Astrocyte of the cerebellum (primary cell): ENCODE measurements around the gene TAB2.

Experiments
- DNase-seq: peaks from one replicate; pipeline ENCODE4 v3.0.0-alpha.2; 2011; ENCODE audit warnings: low read depth
- H3K4me3 ChIP-seq: 2 replicates; pipeline ENCODE4 v1.5.1; 2011; ENCODE audit warnings: mild to moderate bottlenecking, low read depth, low read length, moderate library complexity
- in situ Hi-C: cut with HindIII; loops from 2 replicates; pipeline ENCODE4 v1.10.0; 2017; ENCODE audit warnings: low sequenced_read_pairs
- TF ChIP-seq, protein P1 (sequence below): IDR thresholded peaks from 2 replicates; pipeline ENCODE4 v1.5.1; 2012; ENCODE audit warnings: low read length, low read depth, moderate library complexity, mild to moderate bottlenecking; ENCODE audit errors: missing control alignments

The TAB2 gene

GRCh38 chr6:149451376-149452036, 134.0 kb downstream of the TAB2 start:
- DNase-seq = no peak
- TF ChIP-seq, protein P1, sequence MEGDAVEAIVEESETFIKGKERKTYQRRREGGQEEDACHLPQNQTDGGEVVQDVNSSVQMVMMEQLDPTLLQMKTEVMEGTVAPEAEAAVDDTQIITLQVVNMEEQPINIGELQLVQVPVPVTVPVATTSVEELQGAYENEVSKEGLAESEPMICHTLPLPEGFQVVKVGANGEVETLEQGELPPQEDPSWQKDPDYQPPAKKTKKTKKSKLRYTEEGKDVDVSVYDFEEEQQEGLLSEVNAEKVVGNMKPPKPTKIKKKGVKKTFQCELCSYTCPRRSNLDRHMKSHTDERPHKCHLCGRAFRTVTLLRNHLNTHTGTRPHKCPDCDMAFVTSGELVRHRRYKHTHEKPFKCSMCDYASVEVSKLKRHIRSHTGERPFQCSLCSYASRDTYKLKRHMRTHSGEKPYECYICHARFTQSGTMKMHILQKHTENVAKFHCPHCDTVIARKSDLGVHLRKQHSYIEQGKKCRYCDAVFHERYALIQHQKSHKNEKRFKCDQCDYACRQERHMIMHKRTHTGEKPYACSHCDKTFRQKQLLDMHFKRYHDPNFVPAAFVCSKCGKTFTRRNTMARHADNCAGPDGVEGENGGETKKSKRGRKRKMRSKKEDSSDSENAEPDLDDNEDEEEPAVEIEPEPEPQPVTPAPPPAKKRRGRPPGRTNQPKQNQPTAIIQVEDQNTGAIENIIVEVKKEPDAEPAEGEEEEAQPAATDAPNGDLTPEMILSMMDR = no peak
- in situ Hi-C loops = no loop called here
- peak overlapping the region; percentile 23 for H3K4me3 ChIP-seq

GRCh38 chr6:149452037-149452939, 134.8 kb downstream of the TAB2 start:
- in situ Hi-C loops = no loop called here
- no peak overlapping the region for H3K4me3 ChIP-seq
- TF ChIP-seq, protein P1 = no peak

DNA sequence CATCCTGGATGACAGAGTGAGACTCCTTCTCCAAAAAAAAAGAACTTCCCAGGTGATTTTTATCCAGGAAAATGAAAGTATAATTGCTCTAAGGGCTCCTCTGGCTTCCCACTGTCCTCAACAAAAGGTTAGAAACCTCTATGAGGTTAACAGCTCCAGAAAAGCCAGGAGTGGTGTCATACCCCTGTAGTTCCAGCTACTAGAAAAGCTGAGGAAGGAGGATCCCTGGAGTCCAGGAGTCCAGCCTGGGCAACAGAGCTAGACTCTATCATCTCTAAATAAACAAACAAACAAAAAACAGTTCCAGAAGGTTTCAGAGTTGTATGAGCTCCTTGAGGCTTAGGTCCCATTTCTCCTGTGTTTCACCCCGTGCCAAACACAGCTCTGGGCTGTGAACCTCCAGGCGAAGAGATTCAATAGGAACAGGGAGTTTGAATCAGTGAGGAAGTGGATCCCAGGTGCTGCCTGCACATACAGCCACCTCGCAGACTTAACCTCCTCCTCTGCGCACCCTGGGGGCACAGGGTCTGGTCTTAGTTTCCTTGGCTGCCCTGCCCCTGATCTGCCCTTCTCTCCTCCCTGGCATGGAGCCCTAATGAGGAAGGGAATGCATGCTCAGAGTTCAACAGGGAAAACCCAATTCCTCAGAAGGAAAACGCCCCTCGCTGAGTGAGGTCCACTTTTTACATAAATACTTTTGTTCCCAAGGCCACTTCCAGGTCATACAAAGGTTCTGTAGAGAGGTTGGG, 136.3 kb downstream of the TAB2 start:
- in situ Hi-C loops = no loop called here
- no peak for DNase-seq
- no peak overlapping the region for H3K4me3 ChIP-seq
- TF ChIP-seq, protein P1 = no peak

More at GRCh38 chr6:149452037-149452939, 134.8 kb downstream of the TAB2 start:
- no peak for DNase-seq

DNA sequence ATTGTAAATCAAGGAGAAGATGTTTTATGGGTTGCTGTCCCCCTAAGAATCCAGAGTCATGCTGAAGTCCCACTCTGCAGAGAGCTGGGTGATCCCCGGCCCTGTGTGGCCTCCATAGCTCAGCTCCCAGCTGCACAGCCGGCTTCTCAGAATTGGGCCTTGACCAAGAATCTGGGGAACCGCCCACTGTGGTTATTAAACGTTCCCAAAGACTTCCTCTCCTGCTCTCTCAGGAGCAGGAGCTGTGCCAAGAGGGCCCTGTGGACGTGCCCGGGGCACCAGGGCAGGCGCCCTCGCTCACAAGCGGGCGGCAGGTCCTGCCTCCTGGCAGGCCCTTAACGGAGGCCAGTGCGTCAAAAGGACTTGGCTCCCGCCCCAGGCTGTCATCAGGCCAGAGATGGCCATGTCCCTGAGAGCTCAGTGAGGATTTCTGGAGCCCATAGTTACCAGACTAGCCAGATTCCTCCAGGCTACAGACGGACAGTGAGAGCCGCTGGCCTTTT, 136.9 kb downstream of the TAB2 start:
- DNase-seq = peak; percentile 68
- H3K4me3 ChIP-seq = no peak overlapping the region
- in situ Hi-C loops = no loop called here
- TF ChIP-seq, protein P1 = no peak

DNA sequence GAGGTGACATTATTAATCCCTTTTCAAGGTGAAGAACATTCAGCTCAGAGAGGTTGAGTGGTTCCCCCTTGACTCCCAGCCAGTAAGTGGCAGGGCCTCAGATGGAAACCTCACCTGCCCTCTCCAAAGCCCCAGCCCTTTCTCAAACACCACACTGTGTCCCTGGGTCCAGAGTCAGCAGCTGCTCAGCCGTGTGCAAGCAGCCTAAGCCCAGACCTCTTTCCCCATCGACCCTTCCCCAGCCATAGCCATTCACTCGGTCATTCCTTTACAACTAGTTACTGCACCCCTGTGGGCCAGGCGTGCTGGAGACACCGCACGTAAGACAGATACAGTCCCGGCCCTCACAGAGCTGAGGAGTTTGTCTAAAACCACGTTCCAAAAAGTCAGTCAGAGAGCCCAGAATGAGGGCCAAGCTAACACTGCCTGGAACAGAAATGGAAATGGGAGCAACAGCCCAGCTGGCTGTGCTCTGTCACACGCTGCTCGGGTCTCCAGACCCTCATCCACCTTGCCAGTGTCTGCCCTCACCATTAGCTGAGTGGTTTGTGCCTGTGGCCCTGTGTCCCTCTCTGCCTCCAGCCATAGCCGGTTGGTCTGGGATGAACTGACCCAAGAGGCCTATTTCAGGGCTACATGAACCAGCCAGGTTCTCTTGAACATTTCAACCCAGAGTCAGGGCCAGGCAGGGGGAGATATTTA, 137.7 kb downstream of the TAB2 start:
- H3K4me3 ChIP-seq = no peak overlapping the region
- in situ Hi-C loops = no loop called here
- TF ChIP-seq, protein P1 = no peak
- no peak for DNase-seq
